GM21786 (cell line): ENCODE data around the gene PTPRN.
"Not testable (repeated sequence)": the region's sequence is repeated elsewhere in the genome, so short reads cannot be mapped to it uniquely, and the experiment has no call there.

Experiments used
- ATAC-seq: cut with Tn5 transposase; IDR thresholded peaks from one replicate; pipeline ENCODE4 v1.9.1; 2021; ENCODE audit not compliant: unreplicated experiment

PTPRN gene

GRCh38 chr2:219287580-219288265 lies 21.5 kb downstream of the PTPRN start:
- no peak for ATAC-seq

GRCh38 chr2:219287116-219287440 lies 22.1 kb downstream of the PTPRN start:
- ATAC-seq: not testable (repeated sequence)

GRCh38 chr2:219286436-219287115 lies 22.6 kb downstream of the PTPRN start:
- no peak for ATAC-seq

GRCh38 chr2:219285894-219286425 lies 23.2 kb downstream of the PTPRN start:
- no peak for ATAC-seq

- ATAC-seq: no peak
Observed at GRCh38 chr2:219285373-219285735, 23.8 kb downstream of the PTPRN start.

- ATAC-seq: no peak
Observed at GRCh38 chr2:219284501-219285372, 24.5 kb downstream of the PTPRN start.

GRCh38 chr2:219282943-219283581 lies 26.1 kb downstream of the PTPRN start:
- no peak for ATAC-seq

GRCh38 chr2:219282375-219282774 lies 26.8 kb downstream of the PTPRN start:
- ATAC-seq: no peak

- no peak for ATAC-seq
Observed at GRCh38 chr2:219281588-219281987, 27.6 kb downstream of the PTPRN start.

GRCh38 chr2:219280651-219281050 lies 28.6 kb downstream of the PTPRN start:
- ATAC-seq: no peak

- no peak for ATAC-seq
Observed at GRCh38 chr2:219279916-219280516, 29.2 kb downstream of the PTPRN start.

- peak; percentile 86 for ATAC-seq
Observed at GRCh38 chr2:219279151-219279915, 29.9 kb downstream of the PTPRN start, which contains the start of gene DNAJB2. Gene DNAJB2, plus strand, starts transcription at chr2:219279366. Its CDS starts 468 bp downstream, at chr2:219279834.

GRCh38 chr2:219278655-219279150 lies 30.5 kb downstream of the PTPRN start:
- no peak for ATAC-seq

- ATAC-seq: peak; percentile 20
Observed at GRCh38 chr2:219277703-219278654, 31.2 kb downstream of the PTPRN start.

GRCh38 chr2:219274361-219274921 lies 34.8 kb downstream of the PTPRN start:
- no peak for ATAC-seq

- no peak for ATAC-seq
Observed at GRCh38 chr2:219273937-219274336, 35.3 kb downstream of the PTPRN start.

GRCh38 chr2:219272995-219273394 lies 36.2 kb downstream of the PTPRN start:
- ATAC-seq: no peak

- ATAC-seq: no peak
Observed at GRCh38 chr2:219272356-219272755, 36.8 kb downstream of the PTPRN start.
